Measurements from ENCODE around the gene ACSF3.

Gene ACSF3

DNA sequence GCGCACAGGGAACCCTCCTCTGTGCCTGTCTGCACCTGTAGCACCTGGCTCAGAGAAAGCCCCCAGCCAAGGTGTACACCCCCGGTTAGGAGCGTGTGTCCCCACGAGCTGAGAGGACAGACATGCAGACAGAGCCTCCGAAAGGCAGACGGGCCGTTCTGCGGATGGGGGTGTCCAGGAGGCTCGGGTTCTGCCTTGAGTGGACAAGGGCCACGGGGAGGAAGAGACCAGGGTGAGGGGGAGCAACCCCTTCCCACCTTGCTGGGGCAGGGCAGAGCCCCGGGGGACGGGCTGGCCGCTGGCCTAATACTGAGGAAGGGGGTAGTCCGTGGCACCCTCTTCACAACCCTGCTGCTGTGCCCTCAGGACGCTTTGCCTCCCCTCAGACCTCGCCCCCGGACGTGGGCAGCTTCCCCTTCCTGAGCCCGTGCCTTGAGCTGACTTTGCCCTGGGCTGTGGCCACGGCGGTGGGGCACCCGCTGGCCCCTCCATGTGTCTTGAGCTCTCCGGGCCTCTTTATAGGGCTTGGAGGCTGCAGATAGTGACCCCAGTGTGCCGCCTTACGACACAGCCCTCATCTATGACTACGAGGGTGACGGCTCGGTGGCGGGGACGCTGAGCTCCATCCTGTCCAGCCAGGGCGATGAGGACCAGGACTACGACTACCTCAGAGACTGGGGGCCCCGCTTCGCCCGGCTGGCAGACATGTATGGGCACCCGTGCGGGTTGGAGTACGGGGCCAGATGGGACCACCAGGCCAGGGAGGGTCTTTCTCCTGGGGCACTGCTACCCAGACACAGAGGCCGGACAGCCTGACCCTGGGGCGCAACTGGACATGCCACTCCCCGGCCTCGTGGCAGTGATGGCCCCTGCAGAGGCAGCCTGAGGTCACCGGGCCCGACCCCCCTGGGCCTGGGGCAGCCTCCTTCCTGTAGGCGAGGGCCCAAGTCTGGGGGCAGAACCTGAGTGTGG lies 101.0 kb downstream of the ACSF3 start (continued):
- TF ChIP-seq TCF4 (CRISPR knock-in tag; IDR thresholded peaks at IDR 0.05; ENCODE audit: borderline replicate concordance) (no peak), RARB (CRISPR knock-in tag; IDR thresholded peaks at IDR 0.05) (no peak), BACH2 (CRISPR knock-in tag; IDR thresholded peaks at IDR 0.05; ENCODE audit: borderline replicate concordance) (no peak), OSR1 (CRISPR knock-in tag; IDR thresholded peaks at IDR 0.05) (no peak), ZC3H10 (CRISPR knock-in tag; IDR thresholded peaks at IDR 0.05) (no peak)
- TF ChIP-seq, protein P1, sequence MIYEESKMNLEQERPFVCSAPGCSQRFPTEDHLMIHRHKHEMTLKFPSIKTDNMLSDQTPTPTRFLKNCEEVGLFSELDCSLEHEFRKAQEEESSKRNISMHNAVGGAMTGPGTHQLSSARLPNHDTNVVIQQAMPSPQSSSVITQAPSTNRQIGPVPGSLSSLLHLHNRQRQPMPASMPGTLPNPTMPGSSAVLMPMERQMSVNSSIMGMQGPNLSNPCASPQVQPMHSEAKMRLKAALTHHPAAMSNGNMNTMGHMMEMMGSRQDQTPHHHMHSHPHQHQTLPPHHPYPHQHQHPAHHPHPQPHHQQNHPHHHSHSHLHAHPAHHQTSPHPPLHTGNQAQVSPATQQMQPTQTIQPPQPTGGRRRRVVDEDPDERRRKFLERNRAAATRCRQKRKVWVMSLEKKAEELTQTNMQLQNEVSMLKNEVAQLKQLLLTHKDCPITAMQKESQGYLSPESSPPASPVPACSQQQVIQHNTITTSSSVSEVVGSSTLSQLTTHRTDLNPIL (CRISPR knock-in tag; IDR thresholded peaks at IDR 0.05; ENCODE audit: low read depth), result no peak

DNA sequence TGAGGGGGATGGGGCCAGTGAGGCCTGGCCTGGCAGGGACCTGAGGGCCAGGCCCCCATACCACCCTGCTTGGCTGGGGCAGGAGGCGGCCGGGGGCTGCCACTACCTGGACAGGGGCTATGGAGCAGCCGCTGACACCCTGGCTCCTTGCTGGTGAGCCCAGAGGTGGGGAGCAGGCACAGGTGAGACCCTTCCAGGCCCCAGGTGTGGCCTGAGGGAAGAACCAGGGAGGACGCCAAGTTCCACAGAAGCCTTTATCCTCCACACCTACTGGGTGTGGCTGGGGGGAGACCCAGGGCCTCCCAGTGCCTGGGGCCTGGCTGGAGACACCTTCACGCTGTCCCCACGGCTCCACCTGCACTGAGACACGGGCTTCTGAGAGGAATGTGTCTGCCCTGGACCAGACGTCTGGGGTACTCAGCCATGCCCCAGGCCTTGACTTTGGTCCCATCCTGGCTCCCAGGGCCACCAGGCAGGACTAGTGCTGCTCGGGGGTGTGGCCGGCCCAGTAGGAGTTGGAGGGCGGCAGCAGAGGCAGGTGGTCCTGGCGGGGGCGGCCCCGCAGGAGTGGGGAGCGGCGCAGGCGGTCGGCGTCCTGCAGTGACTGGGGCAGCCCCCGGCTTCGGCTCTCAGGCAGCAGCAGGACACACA lies 102.0 kb downstream of the ACSF3 start:
- TF ChIP-seq, protein P1 (CRISPR knock-in tag; IDR thresholded peaks at IDR 0.05; ENCODE audit: low read depth), result no peak
- no peak for ATAC-seq

DNA sequence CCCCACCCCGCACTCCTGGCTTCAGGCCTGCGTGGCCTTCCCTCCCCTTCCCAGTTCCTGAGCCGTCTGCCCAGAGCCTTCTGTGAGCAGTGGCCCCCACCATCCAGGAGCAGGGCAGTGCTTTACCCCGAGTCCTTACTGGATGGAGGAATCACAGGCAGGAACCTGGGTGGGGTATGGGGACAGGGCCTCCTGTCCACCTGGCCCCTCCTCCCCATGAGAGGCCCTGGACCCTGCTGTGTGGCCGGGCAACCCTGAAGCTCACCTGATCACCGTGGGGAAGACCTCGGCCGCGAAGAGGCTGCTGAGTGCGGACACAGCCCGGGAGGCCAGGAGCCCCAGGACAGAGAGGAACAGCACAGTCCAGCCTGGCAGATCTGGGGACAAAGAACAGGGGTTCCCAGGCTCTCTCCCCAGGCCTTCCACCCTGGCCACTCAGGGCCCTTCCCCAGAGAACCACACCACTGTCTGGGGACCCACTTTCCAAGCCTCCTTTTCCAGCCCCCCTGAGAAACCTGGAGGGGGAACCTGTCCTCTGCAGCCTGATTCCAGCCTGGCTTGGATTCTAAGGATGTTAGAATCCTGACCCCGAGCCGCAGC lies 103.5 kb downstream of the ACSF3 start:
- TF ChIP-seq TOX (CRISPR knock-in tag; IDR thresholded peaks at IDR 0.05; ENCODE audit: borderline replicate concordance), result no peak
- TF ChIP-seq, protein P2, sequence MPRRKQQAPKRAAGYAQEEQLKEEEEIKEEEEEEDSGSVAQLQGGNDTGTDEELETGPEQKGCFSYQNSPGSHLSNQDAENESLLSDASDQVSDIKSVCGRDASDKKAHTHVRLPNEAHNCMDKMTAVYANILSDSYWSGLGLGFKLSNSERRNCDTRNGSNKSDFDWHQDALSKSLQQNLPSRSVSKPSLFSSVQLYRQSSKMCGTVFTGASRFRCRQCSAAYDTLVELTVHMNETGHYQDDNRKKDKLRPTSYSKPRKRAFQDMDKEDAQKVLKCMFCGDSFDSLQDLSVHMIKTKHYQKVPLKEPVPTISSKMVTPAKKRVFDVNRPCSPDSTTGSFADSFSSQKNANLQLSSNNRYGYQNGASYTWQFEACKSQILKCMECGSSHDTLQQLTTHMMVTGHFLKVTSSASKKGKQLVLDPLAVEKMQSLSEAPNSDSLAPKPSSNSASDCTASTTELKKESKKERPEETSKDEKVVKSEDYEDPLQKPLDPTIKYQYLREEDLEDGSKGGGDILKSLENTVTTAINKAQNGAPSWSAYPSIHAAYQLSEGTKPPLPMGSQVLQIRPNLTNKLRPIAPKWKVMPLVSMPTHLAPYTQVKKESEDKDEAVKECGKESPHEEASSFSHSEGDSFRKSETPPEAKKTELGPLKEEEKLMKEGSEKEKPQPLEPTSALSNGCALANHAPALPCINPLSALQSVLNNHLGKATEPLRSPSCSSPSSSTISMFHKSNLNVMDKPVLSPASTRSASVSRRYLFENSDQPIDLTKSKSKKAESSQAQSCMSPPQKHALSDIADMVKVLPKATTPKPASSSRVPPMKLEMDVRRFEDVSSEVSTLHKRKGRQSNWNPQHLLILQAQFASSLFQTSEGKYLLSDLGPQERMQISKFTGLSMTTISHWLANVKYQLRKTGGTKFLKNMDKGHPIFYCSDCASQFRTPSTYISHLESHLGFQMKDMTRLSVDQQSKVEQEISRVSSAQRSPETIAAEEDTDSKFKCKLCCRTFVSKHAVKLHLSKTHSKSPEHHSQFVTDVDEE (CRISPR knock-in tag; IDR thresholded peaks at IDR 0.05), result no peak
- TF ChIP-seq BACH2 (CRISPR knock-in tag; IDR thresholded peaks at IDR 0.05; ENCODE audit: borderline replicate concordance), result no peak
- no peak for TF ChIP-seq ZFP30 (CRISPR knock-in tag; IDR thresholded peaks at IDR 0.05)
- no peak for TF ChIP-seq RARB (CRISPR knock-in tag; IDR thresholded peaks at IDR 0.05)
- TF ChIP-seq ARNTL (CRISPR knock-in tag; IDR thresholded peaks at IDR 0.05; ENCODE audit: borderline replicate concordance, low read depth), result no peak
- TF ChIP-seq, protein P1 (CRISPR knock-in tag; IDR thresholded peaks at IDR 0.05; ENCODE audit: low read depth), result no peak
- TF ChIP-seq ESRRG (CRISPR knock-in tag; IDR thresholded peaks at IDR 0.05), result no peak
- TF ChIP-seq PPARA (CRISPR knock-in tag; IDR thresholded peaks at IDR 0.05; ENCODE audit: borderline replicate concordance), result no peak
- ATAC-seq, result no peak

DNA sequence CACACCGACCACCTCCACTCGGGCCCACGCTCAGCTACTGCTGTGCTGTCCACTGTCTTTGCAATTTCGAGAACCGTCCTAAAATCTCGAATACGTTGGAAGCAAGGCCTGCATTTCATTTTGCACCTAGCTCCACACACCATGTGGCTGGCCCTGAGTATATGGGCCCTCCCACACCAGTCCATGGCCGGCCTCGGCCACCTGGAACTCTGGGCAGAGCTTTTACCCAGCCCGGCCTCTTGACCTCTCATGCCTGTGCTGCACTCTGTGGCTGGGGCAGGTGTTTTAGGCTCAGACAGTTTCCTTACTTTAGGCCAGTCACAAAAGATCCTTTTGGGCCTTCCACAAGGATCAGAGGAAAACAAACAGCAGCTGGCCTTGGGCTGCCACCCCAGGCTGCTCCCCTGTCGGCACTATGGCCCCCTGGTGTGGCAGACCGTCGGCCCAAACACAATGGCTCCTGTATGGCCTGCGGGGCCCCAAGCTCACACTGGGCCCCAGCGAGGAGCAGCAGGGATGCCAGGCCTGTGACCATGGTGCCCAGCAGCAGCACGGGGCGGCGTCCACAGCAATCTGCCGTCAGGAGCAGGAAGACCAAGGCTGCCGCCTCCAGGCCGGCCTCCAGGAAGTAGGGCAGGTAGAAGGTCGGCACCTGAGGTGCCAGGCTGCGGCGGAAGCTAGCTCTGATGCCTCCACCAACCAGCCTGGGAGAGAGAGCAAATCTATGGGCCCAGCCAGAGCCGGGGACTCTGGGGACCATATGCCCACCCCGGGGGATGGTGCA lies 104.2 kb downstream of the ACSF3 start:
- ATAC-seq, result no peak
- no peak for TF ChIP-seq RARB (CRISPR knock-in tag; IDR thresholded peaks at IDR 0.05)
- TF ChIP-seq ZNF565 (CRISPR knock-in tag; conservative IDR thresholded peaks at IDR 0.05; ENCODE audit: low read depth), result no peak
- no peak for TF ChIP-seq GLIS3 (CRISPR knock-in tag; IDR thresholded peaks at IDR 0.05)
- no peak for TF ChIP-seq TOX (CRISPR knock-in tag; IDR thresholded peaks at IDR 0.05; ENCODE audit: borderline replicate concordance)
- no peak for TF ChIP-seq CSDC2 (CRISPR knock-in tag; IDR thresholded peaks at IDR 0.05)
- TF ChIP-seq ZNF8 (CRISPR knock-in tag; IDR thresholded peaks at IDR 0.05), result no peak
- no peak for TF ChIP-seq BACH2 (CRISPR knock-in tag; IDR thresholded peaks at IDR 0.05; ENCODE audit: borderline replicate concordance)
- TF ChIP-seq ZFP3 (CRISPR knock-in tag; IDR thresholded peaks at IDR 0.05), result no peak
- no peak for TF ChIP-seq ZFP30 (CRISPR knock-in tag; IDR thresholded peaks at IDR 0.05)
- no peak for TF ChIP-seq PPARA (CRISPR knock-in tag; IDR thresholded peaks at IDR 0.05; ENCODE audit: borderline replicate concordance)
- TF ChIP-seq ISL1 (CRISPR knock-in tag; IDR thresholded peaks at IDR 0.05), result no peak
- no peak for TF ChIP-seq ZNF70 (CRISPR knock-in tag; IDR thresholded peaks at IDR 0.05)
- TF ChIP-seq TCF4 (CRISPR knock-in tag; IDR thresholded peaks at IDR 0.05; ENCODE audit: borderline replicate concordance), result no peak

Data from SK-N-SH treated with all-trans-retinoic acid at 6 μM for 48 hours (cell line).